Lower lobe of right lung (tissue), 2 donors: ENCODE measurements around the gene GASK1B. TPM values are rescaled to one million over a fixed set of nuclear protein-coding genes. Genes with fewer than 3 reads are reported as not detected.

ENCODE experiments used
- ATAC-seq, 2 donors: fragments of 200-7000 bp; cut with Tn5 transposase; one replicate each; pipeline ENCODE4 v1.9.1; 2020 to 2022; ENCODE audit warnings: mild to moderate bottlenecking in 2 of 2, moderate library complexity in 2 of 2
- DNase-seq: peaks from one replicate; pipeline ENCODE4 v3.0.0-alpha.2; 2020
- H3K27ac ChIP-seq: fragments of 200-600 bp; one replicate; pipeline ENCODE4 v1.8.0; 2022
- H3K27me3 ChIP-seq: fragments of 200-600 bp; one replicate; pipeline ENCODE4 v1.8.0; 2022; ENCODE audit warnings: low read depth
- H3K36me3 ChIP-seq: fragments of 200-600 bp; one replicate; pipeline ENCODE4 v1.8.0; 2022; ENCODE audit warnings: mild to moderate bottlenecking
- H3K4me1 ChIP-seq: fragments of 200-600 bp; one replicate; pipeline ENCODE4 v1.8.0; 2022
- H3K4me3 ChIP-seq: fragments of 200-600 bp; one replicate; pipeline ENCODE4 v1.8.0; 2022; ENCODE audit warnings: mild to moderate bottlenecking
- H3K9me3 ChIP-seq: fragments of 200-600 bp; one replicate; pipeline ENCODE4 v1.8.0; 2022
- intact Hi-C: fragments of 100-400 bp; cut with DNase I; formaldehyde crosslinking; loops from one replicate; pipeline ENCODE4 v1.11.0; 2022
- total RNA-seq: library from RNA; stranded (reverse); fragmentation: NEBNext Ultra II Directional; extraction: Animal tissue kit (Norgen Biotek cat#: 25700); gene quantifications from one replicate; pipeline ENCODE4 v1.2.1, GENCODE V29; 2021
- TF ChIP-seq, protein P1 (sequence below): fragments of 200-600 bp; IDR thresholded peaks from one replicate; pipeline ENCODE4 v1.8.0; 2022; ENCODE audit warnings: antibody characterized with exemption, mild to moderate bottlenecking
- donor health status: DM: no; HTN: yes; CAD: no; lungs with severe emphysema.

Gene GASK1B
- total RNA-seq, 1 donor from 2014 or later, result 22.7 TPM

GRCh38 chr4:158202481-158202880 lies 29.7 kb upstream of the GASK1B start:
- intact Hi-C loops, result no loop called here
- ATAC-seq (no peak), DNase-seq (no peak)
- H3K36me3 ChIP-seq, result no peaks in the 10 kb centered on the region
- no peaks in the 10 kb centered on the region for H3K9me3 ChIP-seq
- H3K4me1 ChIP-seq, result no peaks in the 10 kb centered on the region
- no peak overlapping the region for H3K4me3 ChIP-seq
- no peaks in the 10 kb centered on the region for H3K27me3 ChIP-seq
- TF ChIP-seq, protein P1, sequence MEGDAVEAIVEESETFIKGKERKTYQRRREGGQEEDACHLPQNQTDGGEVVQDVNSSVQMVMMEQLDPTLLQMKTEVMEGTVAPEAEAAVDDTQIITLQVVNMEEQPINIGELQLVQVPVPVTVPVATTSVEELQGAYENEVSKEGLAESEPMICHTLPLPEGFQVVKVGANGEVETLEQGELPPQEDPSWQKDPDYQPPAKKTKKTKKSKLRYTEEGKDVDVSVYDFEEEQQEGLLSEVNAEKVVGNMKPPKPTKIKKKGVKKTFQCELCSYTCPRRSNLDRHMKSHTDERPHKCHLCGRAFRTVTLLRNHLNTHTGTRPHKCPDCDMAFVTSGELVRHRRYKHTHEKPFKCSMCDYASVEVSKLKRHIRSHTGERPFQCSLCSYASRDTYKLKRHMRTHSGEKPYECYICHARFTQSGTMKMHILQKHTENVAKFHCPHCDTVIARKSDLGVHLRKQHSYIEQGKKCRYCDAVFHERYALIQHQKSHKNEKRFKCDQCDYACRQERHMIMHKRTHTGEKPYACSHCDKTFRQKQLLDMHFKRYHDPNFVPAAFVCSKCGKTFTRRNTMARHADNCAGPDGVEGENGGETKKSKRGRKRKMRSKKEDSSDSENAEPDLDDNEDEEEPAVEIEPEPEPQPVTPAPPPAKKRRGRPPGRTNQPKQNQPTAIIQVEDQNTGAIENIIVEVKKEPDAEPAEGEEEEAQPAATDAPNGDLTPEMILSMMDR, result no peak
- no peak overlapping the region for H3K27ac ChIP-seq

- DNase-seq (no peak), ATAC-seq (no peak)
- no peaks in the 10 kb centered on the region for H3K27me3 ChIP-seq
- no peaks in the 10 kb centered on the region for H3K9me3 ChIP-seq
- H3K36me3 ChIP-seq, result no peaks in the 10 kb centered on the region
- H3K4me3 ChIP-seq, result no peak overlapping the region
- TF ChIP-seq, protein P1, result no peak
- H3K4me1 ChIP-seq, result no peaks in the 10 kb centered on the region
- no peak overlapping the region for H3K27ac ChIP-seq
- intact Hi-C loops, result no loop called here
Observed at GRCh38 chr4:158201876-158202275, 29.1 kb upstream of the GASK1B start.

- Histone ChIP-seq H3K36me3 (no peaks in the 10 kb centered on the region), H3K9me3 (no peaks in the 10 kb centered on the region), H3K27ac (no peak overlapping the region), H3K4me3 (no peak overlapping the region), H3K27me3 (no peaks in the 10 kb centered on the region), H3K4me1 (no peaks in the 10 kb centered on the region)
- TF ChIP-seq, protein P1, result no peak
- no peak for ATAC-seq
- DNase-seq, result no peak
- intact Hi-C loops, result no loop called here
Observed at GRCh38 chr4:158201322-158201721, 28.5 kb upstream of the GASK1B start.

DNA sequence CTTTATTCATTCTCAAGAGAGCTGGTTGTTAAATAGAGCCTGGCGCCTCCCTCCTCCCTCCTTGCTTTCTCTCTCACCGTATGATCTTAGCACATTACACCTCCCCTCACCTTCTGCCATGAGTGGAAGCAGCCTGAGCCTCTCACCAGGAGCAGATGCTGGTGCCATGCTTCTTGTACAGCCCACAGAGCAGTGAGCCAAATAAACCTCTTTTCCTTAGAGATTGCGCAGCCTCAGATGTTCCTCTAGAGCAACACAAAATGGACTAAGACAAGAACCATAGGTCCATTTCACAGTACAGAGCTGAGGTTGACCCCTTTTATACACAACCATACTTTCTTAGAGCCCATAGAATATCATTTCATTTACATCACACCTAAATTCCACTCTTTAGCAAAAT lies 27.4 kb upstream of the GASK1B start:
- H3K4me1 ChIP-seq, result no peaks in the 10 kb centered on the region
- H3K27me3 ChIP-seq, result no peaks in the 10 kb centered on the region

DNA sequence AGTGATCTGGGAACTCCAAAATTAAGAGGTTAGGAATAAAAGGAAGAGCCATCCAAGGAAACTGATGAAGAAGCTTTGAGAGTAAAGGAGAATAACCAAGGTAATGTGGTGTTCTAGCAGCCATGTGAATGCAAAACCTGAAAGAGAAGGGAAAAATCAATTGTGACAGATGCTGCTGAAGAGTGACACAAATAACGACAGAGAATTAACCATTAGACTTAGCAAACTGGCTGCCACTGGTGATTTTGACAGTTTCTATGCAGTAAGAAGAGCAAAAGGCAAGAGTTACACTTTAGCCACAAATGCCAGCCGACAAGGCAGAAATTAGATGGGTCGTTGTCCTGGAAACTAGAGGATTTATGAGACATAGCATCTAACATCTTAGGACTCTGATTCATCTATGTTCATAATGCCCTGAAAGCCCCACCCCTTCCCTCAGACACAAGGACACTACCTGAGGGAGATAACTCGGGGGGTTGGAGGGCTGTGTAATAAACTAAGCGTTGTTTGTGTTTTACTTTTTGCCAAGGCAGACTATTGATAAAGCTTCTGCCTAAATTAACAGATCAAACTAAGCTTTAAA lies 24.5 kb upstream of the GASK1B start:
- no peak for ATAC-seq
- intact Hi-C loops, result loop anchor here (10.0 kb wide), 1 partner anchor 58 kb away; no protein-coding TSS in a partner anchor
- H3K4me1 ChIP-seq, result no peaks in the 10 kb centered on the region

More for the DNA sequence above, 27.4 kb upstream of the GASK1B start:
- Histone ChIP-seq H3K4me3 (no peak overlapping the region), H3K9me3 (no peaks in the 10 kb centered on the region), H3K36me3 (no peaks in the 10 kb centered on the region), H3K27ac (no peak overlapping the region)
- DNase-seq (no peak), ATAC-seq (no peak)
- intact Hi-C loops, result no loop called here
- TF ChIP-seq, protein P1, result no peak

More for the DNA sequence above, 24.5 kb upstream of the GASK1B start:
- H3K27ac ChIP-seq, result no peak overlapping the region
- H3K36me3 ChIP-seq, result no peaks in the 10 kb centered on the region
- no peaks in the 10 kb centered on the region for H3K27me3 ChIP-seq
- no peak for DNase-seq
- TF ChIP-seq, protein P1, result no peak
- H3K4me3 ChIP-seq, result no peak overlapping the region
- H3K9me3 ChIP-seq, result no peaks in the 10 kb centered on the region
